ENCODE results near the gene DHX57.

- no peak for TF ChIP-seq CTCF (IDR thresholded peaks at IDR 0.05)
- no peak for TF ChIP-seq EP300 (IDR thresholded peaks at IDR 0.05)
- no peak for TF ChIP-seq POLR2AphosphoS5 (IDR thresholded peaks at IDR 0.05)
Observed at GRCh38 chr2:38898256-38898655, 22.5 kb upstream of the DHX57 start.

Measured in esophagus muscularis mucosa (tissue), 4 donors.